HEK293 (cell line): ENCODE measurements around the gene IL17C.

ENCODE experiments used
- CTCF ChIA-PET: fragments of 350-600 bp; formaldehyde crosslinking; extraction: SDS; loops from one replicate; lab custom pipeline; 2021; ENCODE audit warnings: antibody characterized with exemption; lab: Yijun Ruan, JAX
- POLR2A ChIA-PET: fragments of 300-600 bp; formaldehyde crosslinking; extraction: SDS; loops from one replicate; lab custom pipeline; 2020; ENCODE audit warnings: antibody characterized with exemption, inconsistent platforms; lab: Yijun Ruan, JAX
- H3K27ac ChIP-seq: fragments of 200-500 bp; sonication (Bioruptor generic); 2 replicates; pipeline ENCODE4 v1.5.1; 2014; ENCODE audit warnings: low read depth, low read length, control low read depth, inconsistent platforms; ENCODE audit errors: extremely low read depth
- H3K36me3 ChIP-seq, 2 experiments: fragments of 200-500 bp in 1 of 2; sonication (Bioruptor generic) in 1 of 2; 1 replicate in 1 of 2; 2 replicates in 1 of 2; pipeline ENCODE4 v1.5.1; 2014 to 2017; ENCODE audit warnings: inconsistent platforms in 2 of 2, low read length in 2 of 2; ENCODE audit not compliant: control insufficient read depth in 2 of 2, insufficient read depth in 1 of 2
- H3K4me1 ChIP-seq: fragments of 200-500 bp; sonication (Bioruptor generic); 2 replicates; pipeline ENCODE4 v1.5.1; 2014; ENCODE audit warnings: mild to moderate bottlenecking, low read length, inconsistent platforms; ENCODE audit not compliant: control insufficient read depth, insufficient read depth
- H3K4me3 ChIP-seq: 2 replicates; pipeline ENCODE4 v1.5.1; 2011; ENCODE audit warnings: low read depth, mild to moderate bottlenecking, control low read depth, low read length, moderate library complexity
- H3K9me3 ChIP-seq: fragments of 200-500 bp; sonication (Bioruptor generic); 2 replicates; pipeline ENCODE4 v1.5.1; 2014; ENCODE audit warnings: low read depth, low read length, inconsistent platforms; ENCODE audit not compliant: control insufficient read depth, insufficient read depth
- AEBP2 ChIP-seq: fragments of 450-650 bp; formaldehyde crosslinking; IDR thresholded peaks from 2 replicates; pipeline ENCODE4 v1.5.1; 2016; ENCODE audit warnings: missing biosample characterization, missing genetic modification characterization, borderline replicate concordance
- EGR2 ChIP-seq: fragments of 450-650 bp; formaldehyde crosslinking; IDR thresholded peaks from 2 replicates; pipeline ENCODE4 v1.5.1; 2016; ENCODE audit warnings: low read depth, missing biosample characterization, missing genetic modification characterization
- PRDM1 ChIP-seq: fragments of 450-650 bp; formaldehyde crosslinking; IDR thresholded peaks from 2 replicates; pipeline ENCODE4; 2016; ENCODE audit warnings: missing biosample characterization, missing genetic modification characterization
- PRDM4 ChIP-seq: fragments of 450-650 bp; formaldehyde crosslinking; IDR thresholded peaks from 2 replicates; pipeline ENCODE4 v1.5.1; 2017; ENCODE audit warnings: missing biosample characterization, missing genetic modification characterization
- ZNF114 ChIP-seq: fragments of 450-650 bp; formaldehyde crosslinking; IDR thresholded peaks from 2 replicates; pipeline ENCODE4 v1.5.0; 2017; ENCODE audit warnings: missing biosample characterization, missing genetic modification characterization
- ZNF169 ChIP-seq: fragments of 450-650 bp; formaldehyde crosslinking; IDR thresholded peaks from 2 replicates; pipeline ENCODE4 v1.5.1; 2016; ENCODE audit warnings: missing biosample characterization, missing genetic modification characterization
- ZNF174 ChIP-seq: fragments of 450-650 bp; formaldehyde crosslinking; IDR thresholded peaks from 2 replicates; pipeline ENCODE4 v1.5.0; 2017; ENCODE audit warnings: missing biosample characterization, mild to moderate bottlenecking, missing genetic modification characterization
- ZNF202 ChIP-seq: fragments of 450-650 bp; formaldehyde crosslinking; IDR thresholded peaks from 2 replicates; pipeline ENCODE4 v1.5.1; 2016; ENCODE audit warnings: missing biosample characterization, missing genetic modification characterization, borderline replicate concordance
- ZNF23 ChIP-seq: fragments of 450-650 bp; formaldehyde crosslinking; IDR thresholded peaks from 2 replicates; pipeline ENCODE4 v1.5.1; 2016; ENCODE audit warnings: missing biosample characterization, missing genetic modification characterization, borderline replicate concordance
- ZNF266 ChIP-seq: fragments of 450-650 bp; formaldehyde crosslinking; IDR thresholded peaks from 2 replicates; pipeline ENCODE4 v1.5.1; 2016; ENCODE audit warnings: missing biosample characterization, missing genetic modification characterization, low read depth
- ZNF530 ChIP-seq: fragments of 450-650 bp; formaldehyde crosslinking; IDR thresholded peaks from 2 replicates; pipeline ENCODE4 v1.5.1; 2016; ENCODE audit warnings: low read depth, missing biosample characterization, missing genetic modification characterization
- ZNF544 ChIP-seq: fragments of 450-650 bp; formaldehyde crosslinking; IDR thresholded peaks from 2 replicates; pipeline ENCODE4 v1.5.0; 2017; ENCODE audit warnings: missing biosample characterization, missing genetic modification characterization
- ZNF571 ChIP-seq: fragments of 450-650 bp; formaldehyde crosslinking; IDR thresholded peaks from 2 replicates; pipeline ENCODE4 v1.5.0; 2017; ENCODE audit warnings: missing biosample characterization, missing genetic modification characterization
- ZNF623 ChIP-seq: fragments of 450-650 bp; formaldehyde crosslinking; IDR thresholded peaks from 2 replicates; pipeline ENCODE4 v1.5.1; 2016; ENCODE audit warnings: missing biosample characterization, missing genetic modification characterization
- ZNF658 ChIP-seq: fragments of 450-650 bp; formaldehyde crosslinking; IDR thresholded peaks from 2 replicates; pipeline ENCODE4; 2016; ENCODE audit warnings: missing biosample characterization, missing genetic modification characterization
- ZNF677 ChIP-seq: fragments of 450-650 bp; IDR thresholded peaks from 2 replicates; pipeline ENCODE4 v1.5.0; 2018; ENCODE audit warnings: missing biosample characterization, mild to moderate bottlenecking, missing genetic modification characterization, moderate library complexity
- ZNF777 ChIP-seq: fragments of 450-650 bp; formaldehyde crosslinking; IDR thresholded peaks from 2 replicates; pipeline ENCODE4 v1.5.1; 2017; ENCODE audit warnings: missing biosample characterization, missing genetic modification characterization, borderline replicate concordance
- TF ChIP-seq, protein P1 (sequence below): fragments of 450-650 bp; formaldehyde crosslinking; IDR thresholded peaks from 2 replicates; pipeline ENCODE4 v1.5.1; 2016; ENCODE audit warnings: missing biosample characterization, missing genetic modification characterization, borderline replicate concordance

Gene IL17C

DNA sequence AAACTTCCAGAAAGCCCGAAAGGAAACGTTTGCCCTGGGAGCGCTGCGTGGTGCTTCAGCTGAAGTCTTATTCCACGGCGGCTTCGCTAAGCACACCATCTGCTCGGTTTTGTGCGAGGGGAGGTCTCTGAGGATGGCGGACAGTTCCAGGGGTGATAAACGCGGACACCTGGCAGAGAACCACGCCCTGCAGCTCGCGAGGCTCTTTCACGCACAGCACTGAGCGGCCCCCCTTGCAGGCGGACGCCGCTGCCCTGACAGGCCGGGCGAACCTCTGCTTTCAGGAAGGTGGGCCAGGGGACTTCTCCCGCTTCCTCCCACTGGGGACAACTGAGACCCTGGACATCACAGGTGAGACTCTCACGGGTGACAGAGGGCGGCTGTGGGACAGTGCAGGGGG lies 20.8 kb downstream of the IL17C start:
- peaks cover 0 to 15% of the 10 kb centered on the region in 2 experiments; a peak in 1 of 3 replicates for H3K36me3 ChIP-seq
- no peak overlapping the region for H3K4me3 ChIP-seq
- no peak overlapping the region for H3K27ac ChIP-seq
- POLR2A ChIA-PET: no interaction called here
- H3K9me3 ChIP-seq: no peaks in the 10 kb centered on the region
- H3K4me1 ChIP-seq: no peaks in the 10 kb centered on the region
- CTCF ChIA-PET: no interaction called here
- TF ChIP-seq ZNF658 (no peak), ZNF266 (tag by site-specific recombination) (no peak), AEBP2 (no peak), ZNF169 (tag by site-specific recombination) (no peak), ZNF114 (tag by site-specific recombination) (no peak), PRDM4 (no peak), ZNF544 (tag by site-specific recombination) (no peak)
- TF ChIP-seq, protein P1, sequence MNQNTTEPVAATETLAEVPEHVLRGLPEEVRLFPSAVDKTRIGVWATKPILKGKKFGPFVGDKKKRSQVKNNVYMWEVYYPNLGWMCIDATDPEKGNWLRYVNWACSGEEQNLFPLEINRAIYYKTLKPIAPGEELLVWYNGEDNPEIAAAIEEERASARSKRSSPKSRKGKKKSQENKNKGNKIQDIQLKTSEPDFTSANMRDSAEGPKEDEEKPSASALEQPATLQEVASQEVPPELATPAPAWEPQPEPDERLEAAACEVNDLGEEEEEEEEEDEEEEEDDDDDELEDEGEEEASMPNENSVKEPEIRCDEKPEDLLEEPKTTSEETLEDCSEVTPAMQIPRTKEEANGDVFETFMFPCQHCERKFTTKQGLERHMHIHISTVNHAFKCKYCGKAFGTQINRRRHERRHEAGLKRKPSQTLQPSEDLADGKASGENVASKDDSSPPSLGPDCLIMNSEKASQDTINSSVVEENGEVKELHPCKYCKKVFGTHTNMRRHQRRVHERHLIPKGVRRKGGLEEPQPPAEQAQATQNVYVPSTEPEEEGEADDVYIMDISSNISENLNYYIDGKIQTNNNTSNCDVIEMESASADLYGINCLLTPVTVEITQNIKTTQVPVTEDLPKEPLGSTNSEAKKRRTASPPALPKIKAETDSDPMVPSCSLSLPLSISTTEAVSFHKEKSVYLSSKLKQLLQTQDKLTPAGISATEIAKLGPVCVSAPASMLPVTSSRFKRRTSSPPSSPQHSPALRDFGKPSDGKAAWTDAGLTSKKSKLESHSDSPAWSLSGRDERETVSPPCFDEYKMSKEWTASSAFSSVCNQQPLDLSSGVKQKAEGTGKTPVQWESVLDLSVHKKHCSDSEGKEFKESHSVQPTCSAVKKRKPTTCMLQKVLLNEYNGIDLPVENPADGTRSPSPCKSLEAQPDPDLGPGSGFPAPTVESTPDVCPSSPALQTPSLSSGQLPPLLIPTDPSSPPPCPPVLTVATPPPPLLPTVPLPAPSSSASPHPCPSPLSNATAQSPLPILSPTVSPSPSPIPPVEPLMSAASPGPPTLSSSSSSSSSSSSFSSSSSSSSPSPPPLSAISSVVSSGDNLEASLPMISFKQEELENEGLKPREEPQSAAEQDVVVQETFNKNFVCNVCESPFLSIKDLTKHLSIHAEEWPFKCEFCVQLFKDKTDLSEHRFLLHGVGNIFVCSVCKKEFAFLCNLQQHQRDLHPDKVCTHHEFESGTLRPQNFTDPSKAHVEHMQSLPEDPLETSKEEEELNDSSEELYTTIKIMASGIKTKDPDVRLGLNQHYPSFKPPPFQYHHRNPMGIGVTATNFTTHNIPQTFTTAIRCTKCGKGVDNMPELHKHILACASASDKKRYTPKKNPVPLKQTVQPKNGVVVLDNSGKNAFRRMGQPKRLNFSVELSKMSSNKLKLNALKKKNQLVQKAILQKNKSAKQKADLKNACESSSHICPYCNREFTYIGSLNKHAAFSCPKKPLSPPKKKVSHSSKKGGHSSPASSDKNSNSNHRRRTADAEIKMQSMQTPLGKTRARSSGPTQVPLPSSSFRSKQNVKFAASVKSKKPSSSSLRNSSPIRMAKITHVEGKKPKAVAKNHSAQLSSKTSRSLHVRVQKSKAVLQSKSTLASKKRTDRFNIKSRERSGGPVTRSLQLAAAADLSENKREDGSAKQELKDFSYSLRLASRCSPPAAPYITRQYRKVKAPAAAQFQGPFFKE: no peak

DNA sequence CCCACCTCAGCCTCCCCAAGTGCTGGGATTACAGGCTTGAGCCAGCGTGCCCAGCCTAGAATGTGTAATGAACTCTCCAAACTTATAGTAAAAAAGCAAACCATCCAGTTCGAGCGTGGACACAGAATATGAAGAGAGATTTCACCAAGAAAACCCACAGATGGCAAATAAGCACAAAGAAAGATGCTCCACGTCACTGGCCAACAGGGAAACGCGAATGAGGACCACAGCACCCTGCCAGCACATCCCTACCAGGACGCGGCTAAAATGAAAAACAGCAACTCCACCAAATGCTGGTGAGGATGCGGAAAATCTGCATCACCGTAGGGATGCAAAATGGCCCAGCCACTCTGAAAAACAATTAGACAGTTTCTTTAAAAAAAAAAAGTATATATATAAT lies 23.1 kb downstream of the IL17C start:
- ChIA-PET POLR2A (interaction anchor here (0.6 kb wide), 1 partner anchor 25 kb away, joined by 3 read pairs; no protein-coding TSS in a partner anchor), CTCF (interaction anchor here (1.1 to 1.2 kb wide), 2 partner anchors 12 to 24 kb away, joined by 3 to 5 read pairs; no protein-coding TSS in a partner anchor)
- Histone ChIP-seq H3K4me3 (no peak overlapping the region), H3K36me3 (peaks cover 0 to 2% of the 10 kb centered on the region in 2 experiments; a peak in 1 of 3 replicates), H3K9me3 (no peaks in the 10 kb centered on the region), H3K4me1 (no peaks in the 10 kb centered on the region)
- no peak for TF ChIP-seq ZNF677 (tag by site-specific recombination)
- no peak for TF ChIP-seq PRDM1 (tag by site-specific recombination)
- no peak for TF ChIP-seq ZNF623 (tag by site-specific recombination)
- TF ChIP-seq ZNF777 (tag by site-specific recombination): no peak
- no peak for TF ChIP-seq ZNF571 (tag by site-specific recombination)
- no peak for TF ChIP-seq ZNF202 (tag by site-specific recombination)
- no peak for TF ChIP-seq EGR2 (tag by site-specific recombination)
- TF ChIP-seq ZNF23 (tag by site-specific recombination): no peak
- TF ChIP-seq ZNF530 (tag by site-specific recombination): no peak
- TF ChIP-seq ZNF174: no peak
- TF ChIP-seq, all 188 proteins: peak for 0
- no peak overlapping the region for H3K27ac ChIP-seq
